Omental fat pad (tissue), 4 donors: ENCODE results near the gene NKX6-2. TPM values are rescaled to one million over a fixed set of nuclear protein-coding genes. Genes with fewer than 3 reads are reported as not detected.

Source experiments
- ATAC-seq: fragments of 150-250 bp; one replicate; pipeline ENCODE4 v1.9.1; 2016; ENCODE audit warnings: mild to moderate bottlenecking, moderate library complexity; ENCODE audit not compliant: low FRiP score
- DNase-seq: peaks from one replicate; pipeline ENCODE4 v3.0.0-alpha.2; 2019; ENCODE audit warnings: low spot score
- total RNA-seq, 4 donors: library from RNA; depleted of rRNA; stranded (reverse); fragments of >200 nt; gene quantifications; one replicate each; pipeline ENCODE4 v1.1.0, GENCODE V29; 2016
- TF ChIP-seq, protein P1 (sequence below), 3 donors: fragments of 450-650 bp; IDR thresholded peaks; one replicate each; pipeline ENCODE4 v1.5.1; 2016 to 2017; ENCODE audit warnings: antibody characterized with exemption in 3 of 3, mild to moderate bottlenecking in 3 of 3, moderate library complexity in 2 of 3

NKX6-2 gene
- total RNA-seq, 4 donors from 2014 or later, result not detected

DNA sequence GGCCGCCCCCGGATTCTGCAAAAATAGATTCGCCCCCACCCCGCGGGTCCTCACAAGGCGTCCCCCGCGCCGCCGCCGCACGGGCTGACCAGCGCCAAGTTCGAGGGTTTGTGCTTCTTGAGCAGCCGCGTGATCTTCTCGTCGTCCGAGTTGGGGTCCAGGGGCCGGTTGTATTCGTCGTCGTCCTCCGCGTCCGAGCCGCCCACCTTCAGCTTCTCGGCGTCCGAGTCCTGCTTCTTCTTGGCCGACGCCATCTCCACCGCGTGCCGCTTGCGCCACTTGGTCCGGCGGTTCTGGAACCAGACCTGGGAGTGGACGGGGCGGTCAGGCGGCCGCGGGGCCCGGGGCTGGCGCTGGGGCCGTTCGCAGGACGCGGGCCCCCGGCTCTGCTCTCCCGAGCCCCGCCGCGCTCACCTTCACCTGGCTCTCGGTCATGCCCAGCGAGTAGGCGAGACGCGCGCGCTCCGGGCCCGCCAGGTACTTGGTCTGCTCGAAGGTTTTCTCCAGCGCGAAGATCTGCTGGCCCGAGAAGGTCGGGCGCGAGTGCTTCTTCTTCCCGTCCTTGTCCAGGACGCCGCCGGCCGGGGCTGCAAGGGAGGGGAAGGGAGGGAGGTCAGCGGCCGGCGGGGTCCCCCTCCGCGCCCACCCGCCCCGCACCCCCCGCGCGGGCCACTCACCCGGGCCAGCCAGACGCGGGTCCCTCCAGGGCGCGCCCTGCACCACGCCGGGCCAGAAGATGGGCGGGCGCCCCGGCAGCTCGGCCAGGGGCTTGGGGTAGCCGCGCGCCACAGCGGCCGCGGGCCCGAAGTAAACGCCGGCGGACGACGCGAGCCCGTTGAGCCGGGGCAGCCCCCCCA lies 853 bp downstream of the NKX6-2 start:
- TF ChIP-seq, protein P1, sequence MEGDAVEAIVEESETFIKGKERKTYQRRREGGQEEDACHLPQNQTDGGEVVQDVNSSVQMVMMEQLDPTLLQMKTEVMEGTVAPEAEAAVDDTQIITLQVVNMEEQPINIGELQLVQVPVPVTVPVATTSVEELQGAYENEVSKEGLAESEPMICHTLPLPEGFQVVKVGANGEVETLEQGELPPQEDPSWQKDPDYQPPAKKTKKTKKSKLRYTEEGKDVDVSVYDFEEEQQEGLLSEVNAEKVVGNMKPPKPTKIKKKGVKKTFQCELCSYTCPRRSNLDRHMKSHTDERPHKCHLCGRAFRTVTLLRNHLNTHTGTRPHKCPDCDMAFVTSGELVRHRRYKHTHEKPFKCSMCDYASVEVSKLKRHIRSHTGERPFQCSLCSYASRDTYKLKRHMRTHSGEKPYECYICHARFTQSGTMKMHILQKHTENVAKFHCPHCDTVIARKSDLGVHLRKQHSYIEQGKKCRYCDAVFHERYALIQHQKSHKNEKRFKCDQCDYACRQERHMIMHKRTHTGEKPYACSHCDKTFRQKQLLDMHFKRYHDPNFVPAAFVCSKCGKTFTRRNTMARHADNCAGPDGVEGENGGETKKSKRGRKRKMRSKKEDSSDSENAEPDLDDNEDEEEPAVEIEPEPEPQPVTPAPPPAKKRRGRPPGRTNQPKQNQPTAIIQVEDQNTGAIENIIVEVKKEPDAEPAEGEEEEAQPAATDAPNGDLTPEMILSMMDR (IDR thresholded peaks at IDR 0.05), result no peak
- DNase-seq, result no peak
- no peak for ATAC-seq

DNA sequence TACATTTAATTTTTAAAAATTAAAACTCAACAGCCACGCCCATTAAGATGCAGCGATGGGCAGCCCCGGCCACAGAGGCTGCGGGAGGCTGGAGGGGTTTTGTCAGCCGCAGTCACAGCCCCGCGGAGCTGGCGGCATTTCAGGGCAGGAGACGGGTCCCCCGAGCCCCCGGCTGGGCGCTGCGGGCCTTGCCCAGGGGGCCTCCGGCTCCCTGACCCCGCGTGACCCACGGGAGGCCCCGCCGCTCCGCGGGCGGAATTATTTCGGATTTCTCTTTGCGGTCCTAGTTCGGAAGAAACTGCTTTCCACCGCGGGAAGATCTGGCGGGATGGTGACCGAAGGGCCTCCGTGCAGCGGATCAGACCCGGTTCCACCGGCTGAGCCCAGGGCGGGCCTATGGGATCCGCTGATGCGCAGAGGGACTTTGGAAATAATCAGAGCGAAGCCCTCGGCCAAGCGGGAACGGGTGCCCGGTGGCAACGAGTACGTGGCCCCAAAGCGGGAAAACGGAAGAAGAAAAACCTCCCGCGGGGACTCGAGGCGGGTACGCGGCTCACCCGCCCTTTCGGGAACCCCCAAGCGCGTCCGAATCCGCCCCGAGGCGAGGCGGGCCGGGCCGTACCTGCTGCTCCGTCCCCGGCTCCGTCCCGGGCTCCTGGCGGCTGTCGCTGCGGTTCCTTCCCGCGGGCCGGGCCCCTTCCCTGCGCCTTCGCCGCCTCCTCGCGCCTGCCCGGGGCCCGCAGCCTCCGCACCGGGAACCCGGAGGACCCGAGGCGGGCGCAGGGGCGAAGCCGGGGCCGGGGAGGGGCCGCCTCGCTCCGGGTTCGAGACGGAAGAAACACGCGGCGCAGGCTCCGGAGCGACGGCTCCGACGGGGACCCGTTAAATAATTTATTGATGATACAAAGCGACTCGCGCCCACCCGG lies 1.7 kb downstream of the NKX6-2 start:
- no peak for ATAC-seq
- DNase-seq, result no peak
- TF ChIP-seq, protein P1 (IDR thresholded peaks at IDR 0.05), result no peak

DNA sequence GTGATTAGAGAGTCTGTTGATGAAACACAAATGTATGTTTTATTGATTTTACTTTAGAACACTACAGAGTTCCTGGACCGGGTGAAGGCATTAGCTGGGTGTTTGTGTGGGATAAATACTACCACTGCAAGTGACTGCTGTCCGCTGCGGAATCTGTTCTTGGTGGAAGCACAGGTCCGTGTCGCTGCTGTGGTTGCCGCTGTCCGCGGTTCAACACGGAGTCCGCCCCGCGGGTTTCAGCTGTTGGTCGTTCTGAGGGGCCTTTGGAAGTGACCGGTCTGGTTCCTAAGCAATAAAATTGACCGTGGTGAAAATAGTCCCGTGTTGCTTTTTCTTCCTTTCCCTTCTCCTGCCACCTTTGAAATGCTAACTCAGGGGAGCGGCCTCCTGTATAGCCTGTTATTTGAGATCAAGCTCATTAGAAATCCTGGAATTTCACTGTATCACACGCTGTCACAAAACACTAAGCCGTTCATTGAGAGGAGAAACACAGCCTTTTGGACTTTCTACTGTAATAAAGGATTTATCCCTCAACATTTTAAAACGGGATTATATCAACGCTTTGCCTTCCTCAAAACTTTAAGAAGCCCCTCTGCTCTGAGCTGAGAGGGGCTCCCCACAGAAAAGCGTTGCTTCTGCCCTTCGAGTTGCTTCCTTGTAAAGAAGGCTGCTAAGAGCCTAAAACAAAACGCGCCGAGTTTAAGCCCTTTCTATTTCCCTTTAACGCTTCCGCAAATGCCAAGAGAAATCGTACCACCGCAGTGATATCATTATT lies 2.6 kb downstream of the NKX6-2 start:
- ATAC-seq (no peak), DNase-seq (no peak)
- TF ChIP-seq, protein P1 (IDR thresholded peaks at IDR 0.05), result no peak

DNA sequence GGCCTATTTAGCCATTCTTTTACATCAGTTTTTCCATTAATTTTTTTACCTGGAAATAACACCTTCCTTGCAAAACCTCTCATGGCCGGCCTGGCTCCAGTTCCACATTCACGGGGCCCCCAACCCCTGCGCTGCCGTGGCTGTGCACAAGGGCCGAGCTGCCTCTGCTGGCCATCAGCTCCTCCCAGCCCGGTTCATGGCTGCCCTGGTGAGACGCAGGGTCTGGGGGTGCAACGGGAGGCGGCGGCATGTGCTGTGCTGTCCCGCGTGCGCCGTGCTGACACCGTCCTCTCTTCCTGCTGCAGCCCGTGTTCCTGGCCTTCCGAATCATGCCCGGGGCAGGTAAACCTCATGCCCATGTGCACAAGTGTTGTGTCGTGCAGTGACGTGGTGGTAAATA lies 4.4 kb downstream of the NKX6-2 start:
- no peak for DNase-seq
- ATAC-seq, result no peak
- TF ChIP-seq, protein P1 (IDR thresholded peaks at IDR 0.05), result no peak

DNA sequence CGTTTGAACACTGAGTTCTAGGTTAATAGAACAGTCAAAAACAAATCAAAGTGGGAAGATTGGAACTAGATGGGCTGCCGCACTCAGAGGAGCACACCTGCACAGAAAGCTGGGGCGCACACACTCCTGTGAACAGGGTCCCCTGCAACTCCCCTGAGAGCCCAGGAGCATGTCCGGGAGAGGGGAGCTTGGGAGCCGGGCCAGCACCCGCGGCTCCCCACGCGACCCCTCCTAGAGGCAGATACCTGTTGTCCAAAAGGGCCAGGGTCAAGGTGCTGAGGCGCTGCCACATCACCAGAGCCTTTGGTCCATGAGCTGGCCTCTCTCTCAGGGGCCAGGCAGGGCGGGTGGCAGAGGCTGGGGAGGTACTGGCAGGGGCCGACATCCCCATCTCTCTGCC lies 5.6 kb downstream of the NKX6-2 start:
- DNase-seq, result no peak
- TF ChIP-seq, protein P1 (IDR thresholded peaks at IDR 0.05), result no peak
- no peak for ATAC-seq

DNA sequence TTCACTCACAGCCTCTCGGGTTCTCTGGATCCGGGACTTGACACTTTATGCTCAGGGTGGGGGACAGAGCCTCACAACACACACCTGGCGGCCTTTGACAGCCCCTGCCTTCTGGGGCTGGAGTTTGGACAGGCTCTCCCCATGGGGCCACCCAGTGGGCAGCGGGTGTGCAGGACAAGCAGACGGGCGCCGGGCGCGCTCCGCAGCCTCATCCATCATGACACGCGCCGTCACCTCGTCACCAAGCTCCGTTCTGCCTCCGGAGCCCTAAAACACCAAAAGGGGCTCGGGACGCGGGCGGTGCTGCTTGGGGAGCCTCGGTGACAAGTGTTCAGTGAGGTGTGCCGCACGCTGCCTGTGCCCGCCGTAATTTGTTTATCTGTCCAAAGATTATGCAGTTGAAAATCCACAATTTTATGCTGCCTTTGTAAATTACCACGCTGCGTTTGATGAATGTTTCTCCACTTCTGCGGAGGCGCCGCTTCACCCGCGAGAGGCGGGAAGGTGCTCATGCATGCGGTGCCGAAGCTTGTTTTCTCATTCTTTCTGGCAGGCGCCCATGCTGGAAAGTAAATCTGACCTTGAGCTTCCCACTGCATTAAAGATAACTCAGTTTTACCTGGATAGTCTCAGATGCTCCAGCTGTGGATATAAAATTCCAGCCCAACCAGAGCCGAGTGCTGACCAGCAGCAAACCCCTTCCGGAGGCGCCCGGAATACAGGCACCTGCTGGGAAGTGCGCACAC lies 6.2 kb downstream of the NKX6-2 start:
- no peak for DNase-seq
- no peak for ATAC-seq
- TF ChIP-seq, protein P1 (IDR thresholded peaks at IDR 0.05), result no peak
